ENCODE results near the gene ITGA5.

ITGA5 gene

GRCh38 chr12:54389134-54389508 is 29.9 kb downstream of the ITGA5 start:
- DNase-seq (ENCODE audit: low read depth in 2 of 2) = no peak

DNA sequence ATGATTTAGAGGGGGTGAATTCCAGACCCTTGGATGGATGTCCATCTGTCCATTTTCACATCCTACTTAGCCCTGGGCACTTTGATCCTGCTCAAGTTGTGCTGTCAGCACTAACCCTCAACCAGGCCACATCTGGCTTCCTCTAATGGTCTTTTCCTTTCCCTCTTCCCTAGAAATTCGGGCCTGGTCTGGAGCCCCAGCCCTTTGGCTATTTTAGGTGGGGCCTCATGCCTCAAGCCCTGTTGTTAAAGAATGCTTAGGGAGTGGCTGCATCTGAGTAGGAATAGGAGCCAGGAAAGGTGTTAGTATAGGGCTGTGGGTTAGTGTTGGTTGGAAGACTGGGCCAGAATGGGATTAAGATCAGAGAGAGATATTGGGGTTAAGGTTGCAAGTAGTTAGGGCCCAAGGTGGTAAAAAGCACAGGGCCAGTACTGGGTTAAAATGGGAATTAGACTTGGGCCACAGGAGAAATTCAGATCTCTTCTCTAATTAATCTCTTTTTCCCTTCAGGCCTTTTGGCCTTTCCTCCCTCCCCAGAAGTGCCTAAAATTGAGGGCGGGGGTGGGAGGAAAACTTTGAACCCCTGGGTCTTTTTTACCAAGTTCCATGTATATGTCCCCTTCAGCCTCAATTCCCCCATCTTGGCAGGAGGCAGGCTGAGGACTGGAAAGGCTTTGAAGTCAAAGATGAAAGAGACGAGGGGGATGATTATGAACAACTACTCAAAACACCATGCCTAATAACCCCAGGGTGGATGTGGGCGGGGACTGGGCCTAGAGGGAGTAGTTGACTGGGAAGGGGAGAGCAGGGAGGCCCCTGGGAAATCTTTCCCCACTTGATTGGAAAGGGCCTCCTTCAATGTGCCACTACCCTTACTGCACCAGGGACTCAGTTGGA is 30.6 kb downstream of the ITGA5 start:
- no peak for DNase-seq (ENCODE audit: low read depth in 2 of 2)

DNA sequence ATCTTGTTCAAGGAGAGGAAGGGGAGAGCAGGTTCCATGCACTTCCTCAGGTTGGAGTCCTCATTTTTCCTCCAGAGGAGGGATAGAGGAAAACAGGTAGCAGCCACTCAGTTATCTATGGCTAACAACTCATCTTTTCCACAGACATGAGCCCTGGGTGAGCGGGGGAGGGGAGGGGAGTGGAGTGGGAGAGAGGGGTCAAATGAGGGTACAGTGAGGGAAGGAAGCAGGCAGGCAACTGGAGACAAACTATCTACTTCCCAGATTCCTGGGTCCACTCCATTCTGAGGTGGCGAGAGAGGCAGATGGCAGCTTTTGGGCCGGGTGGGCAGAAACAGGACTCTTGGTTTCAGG is 32.0 kb downstream of the ITGA5 start:
- DNase-seq (ENCODE audit: low read depth in 2 of 2) = no peak

- no peak for DNase-seq (ENCODE audit: low read depth in 2 of 2)
Observed at GRCh38 chr12:54386403-54387113, 32.5 kb downstream of the ITGA5 start.

DNA sequence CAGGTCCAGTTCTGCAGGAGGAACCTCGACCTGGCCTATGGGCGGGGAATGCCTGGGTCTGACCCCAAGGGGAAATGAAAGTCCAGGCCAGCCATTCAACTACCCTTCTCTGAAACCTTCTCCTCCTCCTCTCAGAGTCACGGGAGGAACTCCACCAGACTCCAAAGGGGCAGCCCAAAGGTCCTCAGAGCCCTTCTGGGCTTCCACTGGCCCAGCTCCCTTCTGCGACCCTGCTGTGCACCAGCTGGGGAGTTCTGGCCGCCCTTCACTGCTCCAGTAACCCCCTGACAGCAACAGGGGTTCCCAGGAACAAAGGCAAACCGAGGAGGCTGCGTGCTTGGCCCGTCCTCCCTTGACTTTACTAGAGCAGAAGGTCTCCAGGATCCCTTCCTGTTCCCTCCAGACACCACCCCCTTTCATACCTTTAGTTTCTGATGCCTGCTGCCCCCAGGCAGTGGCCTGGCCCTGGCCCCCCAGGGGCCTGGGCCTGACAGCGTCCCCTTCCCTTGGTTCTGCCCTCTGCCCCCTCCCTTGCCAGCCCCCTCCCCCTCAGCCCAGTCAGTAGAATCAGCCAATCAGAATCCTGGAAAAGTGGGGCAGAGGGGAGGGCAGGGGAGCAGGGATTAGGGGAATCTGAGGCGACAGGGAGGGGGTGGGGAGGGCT is 33.7 kb downstream of the ITGA5 start:
- DNase-seq (ENCODE audit: low read depth in 2 of 2) = no peak

GRCh38 chr12:54384591-54385041 is 34.5 kb downstream of the ITGA5 start, which contains the start of gene ZNF385A:
TSS of gene ZNF385A (minus strand) at chr12:54384733. CDS start at chr12:54384514, 219 bp downstream.
- no peak for DNase-seq (ENCODE audit: low read depth in 2 of 2)

GRCh38 chr12:54383041-54383609 is 35.9 kb downstream of the ITGA5 start:
- DNase-seq (ENCODE audit: low read depth in 2 of 2) = no peak

DNA sequence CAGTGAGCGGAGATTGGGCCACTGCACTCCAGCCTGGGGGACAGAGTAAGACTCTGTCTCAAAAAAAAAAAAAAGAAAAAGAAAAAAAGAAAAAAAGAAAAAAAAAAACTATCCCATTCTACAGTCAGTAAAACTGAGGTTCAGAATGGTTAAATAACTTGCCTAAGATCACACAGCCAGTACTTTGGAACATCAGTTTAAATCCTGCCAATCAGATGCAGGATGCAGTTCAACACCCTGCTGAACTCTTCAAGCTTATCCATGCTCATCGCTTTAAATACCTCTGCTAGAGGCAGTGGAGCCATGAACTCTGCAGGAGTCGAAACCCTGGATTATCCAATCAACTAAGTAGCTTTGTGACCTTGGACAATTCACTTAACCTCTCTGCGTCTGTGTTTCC is 37.9 kb downstream of the ITGA5 start:
- no peak for DNase-seq (ENCODE audit: low read depth in 2 of 2)

DNA sequence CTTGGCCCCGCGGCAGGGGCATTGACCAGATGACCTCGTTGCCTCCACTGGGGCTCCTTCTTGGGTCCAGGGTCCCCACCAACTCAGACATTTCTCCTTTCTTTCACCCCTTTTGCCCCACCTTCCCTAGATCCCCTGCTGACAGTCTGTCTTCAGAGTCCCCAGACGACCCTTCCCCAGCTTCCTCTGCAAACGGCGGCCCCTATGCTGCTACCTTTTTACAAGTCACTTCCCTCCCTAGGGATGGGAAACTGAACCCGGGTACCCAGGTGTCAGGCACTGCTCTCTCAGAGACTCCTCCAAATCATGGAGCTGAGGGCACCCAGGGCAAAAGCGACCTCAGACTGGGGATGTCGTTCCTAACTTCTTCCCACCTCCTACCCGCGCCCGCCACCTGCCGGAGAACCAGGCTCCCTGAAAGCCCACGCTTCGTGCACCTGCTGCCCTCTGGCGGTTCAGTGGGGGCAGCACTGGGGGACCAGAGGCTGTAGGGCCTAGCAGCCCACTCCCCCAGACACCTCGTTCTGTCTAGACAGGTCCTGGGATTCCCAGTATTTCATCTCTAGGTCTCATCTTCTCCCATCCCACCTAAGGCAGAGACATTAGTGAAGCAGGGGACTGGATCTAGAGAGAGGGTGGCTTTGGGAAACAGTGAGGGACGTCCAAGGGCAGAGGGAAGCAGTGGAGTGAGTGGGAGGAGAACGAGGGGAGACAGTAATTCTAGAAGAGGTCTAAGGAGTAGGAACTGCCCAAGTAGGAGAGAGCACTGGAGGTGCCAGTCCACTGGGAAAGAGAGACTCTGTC is 39.5 kb downstream of the ITGA5 start:
- DNase-seq (ENCODE audit: low read depth in 2 of 2) = peak; percentile 72 to 89

DNA sequence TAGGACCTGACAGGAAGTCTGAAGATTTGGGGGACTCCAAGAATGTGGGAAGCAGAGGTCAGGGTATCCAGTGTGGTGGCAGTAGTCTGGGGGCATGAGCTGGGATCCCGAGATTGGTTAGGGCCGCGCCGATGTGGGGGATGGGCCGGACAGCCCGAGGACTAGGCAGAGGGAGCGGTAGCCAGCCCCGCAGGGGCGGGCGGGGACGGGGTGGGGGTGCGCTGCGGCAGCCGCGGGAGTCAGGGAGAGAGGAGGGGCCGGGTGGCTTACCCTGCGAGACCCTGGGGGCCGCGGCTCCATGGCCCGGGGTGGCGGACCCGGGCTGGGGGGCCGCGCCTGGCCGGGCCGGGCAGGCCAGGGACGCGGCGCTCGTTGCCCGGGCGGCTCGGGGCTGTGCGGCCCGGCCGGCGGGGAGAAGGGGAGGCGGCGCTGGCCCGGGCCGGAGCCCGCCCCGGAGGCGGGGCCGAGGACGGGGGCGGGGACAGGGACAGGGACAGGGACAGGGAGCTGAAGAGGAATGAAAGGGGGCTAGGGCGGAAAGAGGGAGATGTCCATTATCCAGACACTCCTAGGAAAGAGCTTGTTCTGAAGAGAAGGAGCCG is 40.2 kb downstream of the ITGA5 start:
- no peak for DNase-seq (ENCODE audit: low read depth in 2 of 2)

- DNase-seq (ENCODE audit: low read depth in 2 of 2) = no peak
Observed at GRCh38 chr12:54377797-54378515, 41.1 kb downstream of the ITGA5 start.

DNA sequence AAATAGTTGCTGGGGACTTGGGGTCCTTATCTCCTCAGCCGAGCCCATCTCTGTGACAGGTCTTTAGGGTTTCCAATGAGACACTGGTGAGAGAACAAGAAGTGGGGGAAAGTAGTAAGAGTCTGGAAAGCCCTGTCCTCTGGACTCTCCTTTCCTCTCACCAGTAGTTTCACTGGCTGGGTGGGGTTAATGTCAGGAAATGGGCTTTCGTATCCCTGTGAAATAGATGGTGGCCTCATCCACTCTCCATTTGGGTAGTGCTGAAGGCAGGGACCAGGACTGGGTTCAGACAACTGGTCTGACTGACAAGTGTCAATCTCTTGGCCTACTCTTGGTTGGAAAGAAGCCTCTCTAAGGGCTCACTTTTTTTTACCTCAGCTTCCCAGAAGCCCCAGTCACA is 42.1 kb downstream of the ITGA5 start:
- no peak for DNase-seq (ENCODE audit: low read depth in 2 of 2)

GRCh38 chr12:54376596-54376995 is 42.5 kb downstream of the ITGA5 start:
- no peak for DNase-seq (ENCODE audit: low read depth in 2 of 2)

DNA sequence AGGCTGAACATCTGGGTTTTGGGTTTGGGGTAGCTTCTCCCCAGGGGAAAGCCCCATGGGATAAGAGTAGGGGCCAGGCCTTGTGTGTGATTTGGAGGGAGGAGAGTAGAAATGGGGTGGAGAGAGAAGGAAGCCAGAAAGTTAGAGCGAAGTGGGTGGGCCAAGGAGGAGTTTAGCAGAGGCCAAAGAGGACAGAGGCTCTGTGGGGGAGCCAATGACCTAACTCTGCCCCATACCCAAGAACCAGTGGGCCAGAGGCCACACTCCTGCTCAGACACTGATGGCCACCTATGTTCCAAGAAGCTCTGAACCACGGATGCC is 43.8 kb downstream of the ITGA5 start:
- no peak for DNase-seq (ENCODE audit: low read depth in 2 of 2)

DNA sequence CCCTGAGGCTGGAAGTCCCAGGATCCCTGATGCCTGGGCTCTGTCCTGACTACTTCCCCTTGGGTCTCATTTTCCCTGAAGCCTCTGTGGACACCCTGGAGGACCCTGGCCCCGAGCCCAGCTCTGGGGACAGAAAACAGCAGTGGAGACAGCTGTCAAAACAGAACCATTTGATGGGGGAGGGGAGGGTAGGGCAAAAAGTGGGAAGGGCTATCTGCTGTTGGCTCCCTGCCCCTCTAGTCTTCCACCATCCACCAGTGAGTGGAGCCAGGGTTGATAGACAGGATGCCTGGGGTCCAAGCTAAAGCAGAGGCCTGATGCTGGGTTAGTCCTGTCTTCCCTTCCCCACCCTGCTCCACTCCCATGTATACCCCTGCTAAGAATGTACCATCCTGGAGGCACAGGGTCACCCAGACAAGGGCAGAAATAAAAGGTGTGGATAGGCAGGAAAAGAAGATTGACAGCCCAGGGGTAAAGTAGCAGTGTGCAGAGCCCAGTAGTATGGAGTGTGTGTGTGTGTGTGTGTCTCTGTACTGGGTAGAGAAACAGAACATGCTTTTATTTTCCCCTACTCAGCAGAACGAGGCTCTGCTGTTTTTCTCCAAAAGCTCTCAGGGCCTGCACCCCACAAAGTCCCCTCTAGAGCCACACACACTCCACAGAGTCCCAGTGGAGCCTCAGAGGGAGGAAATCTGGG is 44.4 kb downstream of the ITGA5 start:
- DNase-seq (ENCODE audit: low read depth in 2 of 2) = no peak

DNA sequence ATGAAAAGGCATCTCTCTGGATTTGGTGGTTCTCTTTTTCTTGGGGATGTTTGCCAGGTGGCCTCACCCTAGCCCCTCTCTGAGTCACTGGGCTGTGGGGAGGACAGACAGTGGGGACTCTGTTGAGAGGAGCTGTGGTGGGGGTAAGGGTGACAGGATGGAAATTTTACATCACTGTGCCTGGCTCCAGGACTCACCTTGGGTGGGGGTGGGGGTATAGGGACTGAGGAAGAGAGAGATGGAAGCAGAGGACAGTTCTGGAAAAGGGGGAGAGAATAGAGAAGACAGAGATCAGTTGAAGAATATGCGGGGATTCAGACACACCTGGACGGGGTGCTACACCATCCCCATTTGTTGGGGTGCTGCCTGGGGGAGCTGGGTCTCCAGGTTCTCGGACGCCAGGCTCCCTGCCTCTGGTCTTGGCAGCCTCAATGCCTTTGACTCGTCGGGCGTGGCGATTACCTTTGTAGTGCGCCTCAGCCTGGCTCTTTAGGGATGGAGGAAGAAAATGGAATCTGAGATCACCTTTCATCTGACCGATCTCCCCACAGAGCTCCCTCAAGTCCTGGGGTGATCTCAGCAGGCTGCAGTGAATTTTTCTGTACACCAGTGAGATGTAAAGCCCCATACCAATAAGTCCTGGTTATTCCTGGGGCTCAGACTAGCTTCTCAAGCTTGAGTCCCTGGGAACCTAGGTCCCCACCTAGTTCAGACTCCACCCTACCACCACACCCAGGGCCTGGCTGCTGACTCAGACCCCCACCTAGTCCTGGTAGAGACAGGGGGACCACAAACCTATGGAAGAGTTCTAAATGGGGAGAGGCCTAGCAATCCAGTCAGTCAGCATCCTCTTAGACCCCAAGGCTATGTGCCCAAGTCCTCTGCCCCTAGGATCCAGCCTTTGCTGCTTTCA is 45.2 kb downstream of the ITGA5 start:
- DNase-seq (ENCODE audit: low read depth in 2 of 2) = no peak

DNA sequence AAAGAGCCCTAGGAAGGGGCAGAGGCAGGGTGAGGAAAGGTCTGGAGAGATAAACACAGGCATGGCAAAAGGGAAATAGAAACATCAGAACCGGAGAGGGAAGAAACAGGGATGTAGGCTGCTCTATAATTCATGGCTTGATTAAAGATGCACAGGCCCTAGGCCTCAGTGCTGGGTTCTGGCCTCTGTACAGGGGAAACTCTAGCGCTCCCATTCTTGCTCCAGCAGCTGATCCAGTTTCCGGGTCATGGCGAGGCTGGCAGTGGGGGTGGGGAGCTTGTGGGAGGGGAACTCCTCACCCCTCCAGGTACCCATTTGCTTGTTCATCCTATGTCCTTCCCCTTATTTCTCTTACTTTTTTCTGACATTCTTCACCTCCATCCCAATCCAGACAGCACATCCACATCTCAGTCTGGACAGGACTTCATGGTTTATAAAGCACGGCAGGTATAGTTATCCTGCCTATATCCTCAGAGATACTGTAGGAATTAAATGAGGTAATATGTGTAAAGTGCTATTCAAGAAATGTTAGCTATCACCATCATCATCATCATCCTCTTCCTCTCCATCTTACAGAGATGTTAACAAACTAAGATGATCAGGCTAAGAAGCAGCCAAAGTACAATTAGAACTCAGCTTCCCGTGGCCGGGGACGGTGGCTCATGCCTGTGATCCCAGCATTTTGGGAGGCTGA is 46.8 kb downstream of the ITGA5 start:
- DNase-seq (ENCODE audit: low read depth in 2 of 2) = no peak

All from stimulated activated CD4-positive, alpha-beta T cell treated with anti-CD3 and anti-CD28 coated beads, Interleukin-1b, Interleukin-23, amount 100 ng/mL, for 1 hour (primary cell).